WI38 (cell line): Measurements from ENCODE around the gene HSD17B8.

ENCODE experiments used
- H3K4me3 ChIP-seq: 2 replicates; pipeline ENCODE4 v1.5.1; 2011; ENCODE audit warnings: low read depth, mild to moderate bottlenecking, control low read depth, low read length
- CTCF ChIP-seq: IDR thresholded peaks from 2 replicates; pipeline ENCODE4 v1.5.1; 2012; ENCODE audit warnings: low read depth, mild to moderate bottlenecking, control low read depth, low read length

The HSD17B8 gene

GRCh38 chr6:33163540-33163939 is 40.9 kb upstream of the HSD17B8 start:
- H3K4me3 ChIP-seq = no peak overlapping the region
- no peak for TF ChIP-seq CTCF

- no peak for TF ChIP-seq CTCF
- H3K4me3 ChIP-seq = no peak overlapping the region
Observed at GRCh38 chr6:33164176-33164575, 40.3 kb upstream of the HSD17B8 start.

- H3K4me3 ChIP-seq = no peak overlapping the region
- TF ChIP-seq CTCF = no peak
Observed at GRCh38 chr6:33164665-33165373, 39.6 kb upstream of the HSD17B8 start.

GRCh38 chr6:33165581-33166258 is 38.7 kb upstream of the HSD17B8 start:
- no peak for TF ChIP-seq CTCF
- no peak overlapping the region for H3K4me3 ChIP-seq

GRCh38 chr6:33166363-33166762 is 38.1 kb upstream of the HSD17B8 start:
- TF ChIP-seq CTCF = no peak
- no peak overlapping the region for H3K4me3 ChIP-seq

GRCh38 chr6:33166811-33167210 is 37.6 kb upstream of the HSD17B8 start:
- TF ChIP-seq CTCF = no peak
- H3K4me3 ChIP-seq = no peak overlapping the region
